ENCODE data around the gene XKR3.
"Not testable (repeated sequence)": the region's sequence is repeated elsewhere in the genome, so short reads cannot be mapped to it uniquely, and the experiment has no call there.

The XKR3 gene
- long read RNA-seq, partial matches to known transcripts, result 0 of 4 reads
- long read RNA-seq, other reads (novel, unspliced or antisense), result 4 of 4 reads

DNA sequence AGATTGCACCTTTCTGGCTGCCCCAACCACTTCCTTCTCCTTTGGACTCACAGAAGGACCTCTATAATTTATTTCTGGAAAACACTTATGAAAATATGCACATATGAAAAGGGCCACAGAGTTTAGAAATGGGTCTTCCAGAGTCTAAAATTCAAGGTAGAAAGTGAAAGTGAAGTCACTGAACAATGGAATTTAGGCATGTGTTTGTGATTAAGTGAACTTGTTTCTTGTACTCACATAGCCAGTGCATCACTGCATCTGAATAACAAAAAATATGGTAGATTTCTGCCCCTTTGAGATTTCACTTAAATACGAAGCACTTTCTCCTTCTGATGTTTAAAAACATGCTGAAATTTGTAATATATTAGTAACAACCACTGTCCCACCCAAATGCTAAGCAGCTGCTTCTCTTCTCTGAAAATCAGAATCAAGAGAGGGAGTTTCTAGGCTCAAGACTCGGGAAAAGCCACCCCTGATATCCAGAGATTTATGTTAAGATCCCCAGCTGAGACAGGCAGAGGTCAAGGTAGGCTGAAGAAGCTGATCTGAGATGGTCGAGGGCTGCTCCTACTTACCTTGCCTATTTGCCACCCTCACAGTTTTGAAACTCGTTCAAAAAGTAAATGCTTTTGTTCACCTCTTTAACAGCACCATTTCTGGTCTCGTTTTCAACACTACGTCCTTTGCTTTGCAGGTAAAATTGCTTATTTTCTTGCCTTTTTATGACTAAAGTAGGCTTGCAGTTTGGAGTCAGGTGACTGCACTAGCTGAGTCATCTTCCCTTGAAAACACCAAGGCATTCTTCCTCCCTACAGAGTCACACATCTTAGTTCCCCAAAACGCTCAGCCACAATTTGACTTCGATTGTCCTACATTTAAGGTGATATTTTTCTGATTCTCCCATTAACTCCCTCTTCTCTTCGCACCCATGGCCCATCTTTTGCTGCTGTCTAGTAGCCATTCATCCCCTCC, at the start of gene XKR3:
Gene XKR3 (minus strand): TSS at position 696 of the 972 bp plus-strand sequence. CDS start 17,338 bp downstream, outside the sequence.
- peak; percentile 18 to 74 for DNase-seq (ENCODE audit: low read depth in 1 of 2, low spot score in 1 of 2)
- TF ChIP-seq GABPA (IDR thresholded peaks at IDR 0.05; ENCODE audit: low read depth) (no peak), SPI1 (IDR thresholded peaks at IDR 0.05; ENCODE audit: borderline replicate concordance, low read depth) (peak; percentile 19; the same call in 1 of the 2 replicates)
- Histone ChIP-seq H3K27me3 (ENCODE audit: insufficient read depth, poor library complexity, severe bottlenecking) (no peaks in the 10 kb centered on the region), H3K27ac (replicated peaks) (peak within 1 kb of the TSS; percentile 70), H3K4me3 (replicated peaks; ENCODE audit: insufficient read depth, low read length) (peak within 1 kb of the TSS; percentile 25)

GRCh38 chr22:16869640-16870039, 44.4 kb upstream of the XKR3 start:
- H3K27me3 ChIP-seq (ENCODE audit: insufficient read depth, poor library complexity, severe bottlenecking); DNase-seq (ENCODE audit: low read depth in 1 of 2, low spot score in 1 of 2); H3K4me3 ChIP-seq (replicated peaks; ENCODE audit: insufficient read depth, low read length); H3K27ac ChIP-seq (replicated peaks): not testable (repeated sequence)

- DNase-seq (ENCODE audit: low read depth in 1 of 2, low spot score in 1 of 2), result no peak
- TF ChIP-seq GABPA (IDR thresholded peaks at IDR 0.05; ENCODE audit: low read depth) (no peak), CTCF (IDR thresholded peaks at IDR 0.05; ENCODE audit: insufficient read depth, low read length) (no peak), POLR2AphosphoS5 (IDR thresholded peaks at IDR 0.05; ENCODE audit: low read depth) (no peak), REST (IDR thresholded peaks at IDR 0.05; ENCODE audit: insufficient replicate concordance, low read depth) (no peak), SPI1 (IDR thresholded peaks at IDR 0.05; ENCODE audit: borderline replicate concordance, low read depth) (no peak)
Measured at GRCh38 chr22:16866167-16866566, 41.0 kb upstream of the XKR3 start.

GRCh38 chr22:16856851-16857250, 31.6 kb upstream of the XKR3 start:
- not testable (repeated sequence) for H3K27me3 ChIP-seq (ENCODE audit: insufficient read depth, poor library complexity, severe bottlenecking); H3K27ac ChIP-seq (replicated peaks); DNase-seq (ENCODE audit: low read depth in 1 of 2, low spot score in 1 of 2); H3K4me3 ChIP-seq (replicated peaks; ENCODE audit: insufficient read depth, low read length)

More at GRCh38 chr22:16866167-16866566, 41.0 kb upstream of the XKR3 start:
- Histone ChIP-seq H3K27ac (replicated peaks) (no peak overlapping the region), H3K27me3 (ENCODE audit: insufficient read depth, poor library complexity, severe bottlenecking) (no peaks in the 10 kb centered on the region), H3K4me3 (replicated peaks; ENCODE audit: insufficient read depth, low read length) (no peak overlapping the region)

DNA sequence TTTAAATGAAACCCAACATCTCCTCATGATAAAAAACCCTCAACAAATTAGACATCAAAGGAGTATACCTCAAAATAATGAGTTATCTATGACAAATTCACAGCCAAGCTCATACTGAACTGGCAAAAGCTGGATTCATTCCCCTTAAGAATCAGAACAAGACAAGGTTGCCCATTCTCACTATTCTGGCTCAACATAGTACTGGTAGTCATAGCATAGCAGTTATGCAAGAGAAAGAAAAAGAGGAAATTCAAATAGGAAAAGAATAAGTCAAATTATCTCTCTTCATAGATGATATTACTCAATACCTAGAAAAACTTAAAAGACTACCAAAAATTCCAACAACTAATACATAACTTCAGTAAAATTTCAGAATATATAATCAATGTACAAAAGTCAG, 29.4 kb upstream of the XKR3 start:
- no peak overlapping the region for H3K27ac ChIP-seq (replicated peaks)
- TF ChIP-seq POLR2AphosphoS5 (IDR thresholded peaks at IDR 0.05; ENCODE audit: low read depth) (no peak), REST (IDR thresholded peaks at IDR 0.05; ENCODE audit: insufficient replicate concordance, low read depth) (no peak), CTCF (IDR thresholded peaks at IDR 0.05; ENCODE audit: insufficient read depth, low read length) (no peak), GABPA (IDR thresholded peaks at IDR 0.05; ENCODE audit: low read depth) (no peak), SPI1 (IDR thresholded peaks at IDR 0.05; ENCODE audit: borderline replicate concordance, low read depth) (no peak)
- peak in 1 of 2 experiments; percentile 23 for DNase-seq (ENCODE audit: low read depth in 1 of 2, low spot score in 1 of 2)
- H3K27me3 ChIP-seq (ENCODE audit: insufficient read depth, poor library complexity, severe bottlenecking), result no peaks in the 10 kb centered on the region
- H3K4me3 ChIP-seq (replicated peaks; ENCODE audit: insufficient read depth, low read length), result no peak overlapping the region

DNA sequence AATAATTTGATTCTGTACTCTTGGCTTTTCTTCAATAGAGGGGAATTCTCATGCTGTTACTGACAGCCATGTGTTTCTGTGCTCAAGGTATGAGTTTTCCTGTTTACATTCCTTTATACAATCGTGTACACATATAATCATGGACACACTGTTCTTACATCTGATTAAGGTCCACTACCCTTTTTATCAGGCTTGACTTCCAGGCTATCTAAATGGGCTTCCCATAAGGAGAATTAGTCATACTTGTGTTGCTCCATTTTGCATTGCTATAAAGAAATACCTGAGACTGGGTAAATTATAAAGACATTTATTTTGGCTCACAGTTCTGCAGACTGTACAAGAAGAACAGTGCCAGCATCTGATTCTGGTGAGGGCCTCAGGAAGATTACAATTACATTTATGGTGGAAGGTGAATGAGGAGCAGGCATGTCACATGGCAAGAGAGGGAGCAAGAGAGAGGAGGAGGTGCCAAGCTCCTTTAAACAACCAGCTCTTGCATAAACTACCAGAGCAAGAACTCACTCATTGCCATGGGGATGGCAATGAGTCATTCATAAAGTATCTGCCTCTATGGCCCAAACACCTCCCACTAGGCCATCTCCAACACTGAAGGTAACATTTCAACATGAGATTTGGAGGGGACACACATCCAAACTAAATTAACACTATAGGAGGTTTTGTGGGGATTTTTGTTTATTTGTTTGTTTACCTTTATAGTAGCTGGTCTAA, 26.2 kb upstream of the XKR3 start:
- DNase-seq (ENCODE audit: low read depth in 1 of 2, low spot score in 1 of 2), result peak in 1 of 2 experiments; percentile 9
- not testable (repeated sequence) for H3K4me3 ChIP-seq (replicated peaks; ENCODE audit: insufficient read depth, low read length); H3K27me3 ChIP-seq (ENCODE audit: insufficient read depth, poor library complexity, severe bottlenecking); H3K27ac ChIP-seq (replicated peaks)
